Measurements from ENCODE around the gene FAT2. TPM values are rescaled to one million over a fixed set of nuclear protein-coding genes. Genes with fewer than 3 reads are reported as not detected.

The FAT2 gene
- total RNA-seq, 1 donor from 2014 or later: 2.8 TPM

- H3K27ac Mint-ChIP-seq: no peak overlapping the region
- H3K9me3 Mint-ChIP-seq: no peaks in the 10 kb centered on the region
- TF ChIP-seq CTCF (IDR thresholded peaks at IDR 0.05; ENCODE audit: unreplicated experiment): no peak
- peaks cover 4% of the 10 kb centered on the region for H3K4me1 Mint-ChIP-seq
- no peak overlapping the region for H3K4me3 Mint-ChIP-seq
- peaks cover 6% of the 10 kb centered on the region for H3K36me3 Mint-ChIP-seq
- no peaks in the 10 kb centered on the region for H3K27me3 Mint-ChIP-seq (ENCODE audit: low read depth)
- no peak for DNase-seq (ENCODE audit: low spot score in 2 of 2, unreplicated experiment in 2 of 2)
Observed at GRCh38 chr5:151549713-151550112, 41.4 kb downstream of the FAT2 start.

DNA sequence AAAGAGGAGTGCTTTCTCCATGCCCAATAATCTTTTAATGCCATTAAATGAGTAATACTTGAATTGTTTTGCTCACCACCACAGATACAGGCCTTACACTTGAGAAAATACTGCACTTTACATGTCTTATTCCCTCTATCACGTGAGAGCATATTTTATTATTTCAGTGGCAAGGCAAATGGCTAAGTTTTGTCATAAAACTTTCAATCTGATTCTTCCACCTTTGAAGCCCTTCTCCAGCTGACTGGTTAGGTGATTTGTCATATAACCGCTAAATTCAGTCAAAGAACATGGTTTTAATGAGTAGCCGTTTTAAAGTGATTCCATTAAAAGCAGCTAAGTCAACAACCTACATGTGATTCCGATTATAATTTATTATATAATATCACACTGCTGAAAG is 43.8 kb downstream of the FAT2 start:
- TF ChIP-seq CTCF (IDR thresholded peaks at IDR 0.05; ENCODE audit: unreplicated experiment): no peak
- peaks cover 6% of the 10 kb centered on the region for H3K36me3 Mint-ChIP-seq
- no peak overlapping the region for H3K27ac Mint-ChIP-seq
- H3K4me1 Mint-ChIP-seq: peaks cover 4% of the 10 kb centered on the region
- no peak overlapping the region for H3K4me3 Mint-ChIP-seq
- H3K9me3 Mint-ChIP-seq: no peaks in the 10 kb centered on the region
- DNase-seq (ENCODE audit: low spot score in 2 of 2, unreplicated experiment in 2 of 2): no peak
- no peaks in the 10 kb centered on the region for H3K27me3 Mint-ChIP-seq (ENCODE audit: low read depth)

DNA sequence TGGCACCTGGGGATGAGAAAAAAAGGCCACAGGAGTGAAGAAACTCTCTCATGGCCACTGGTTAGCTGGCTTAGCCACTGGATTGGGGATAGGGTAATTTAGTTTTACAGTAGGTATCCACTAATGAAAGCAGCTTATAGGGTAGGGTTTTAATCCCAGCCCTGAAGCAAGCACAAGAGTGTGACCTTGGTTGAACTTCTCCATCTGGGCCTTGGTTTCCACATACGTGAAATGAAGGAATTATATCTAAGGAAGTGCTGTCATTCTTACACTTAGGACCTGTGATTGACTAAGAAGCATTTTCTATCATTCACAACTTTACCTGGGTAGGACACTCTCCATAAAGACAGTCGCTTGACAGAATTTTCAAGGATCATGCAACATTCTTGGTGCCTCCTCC is 49.6 kb downstream of the FAT2 start:
- H3K27ac Mint-ChIP-seq: no peak overlapping the region
- no peaks in the 10 kb centered on the region for H3K27me3 Mint-ChIP-seq (ENCODE audit: low read depth)
- H3K4me1 Mint-ChIP-seq: peaks cover 2% of the 10 kb centered on the region
- no peaks in the 10 kb centered on the region for H3K9me3 Mint-ChIP-seq
- H3K36me3 Mint-ChIP-seq: peaks cover 3% of the 10 kb centered on the region
- no peak for DNase-seq (ENCODE audit: low spot score in 2 of 2, unreplicated experiment in 2 of 2)
- H3K4me3 Mint-ChIP-seq: no peak overlapping the region
- no peak for TF ChIP-seq CTCF (IDR thresholded peaks at IDR 0.05; ENCODE audit: unreplicated experiment)

Other genes starting within 250 kb of the FAT2 start
- gene SLC36A2, start 243.8 kb downstream of the FAT2 start, total RNA-seq: not detected in 3 replicates
- 13.0 to 14.7 TPM (median 14.5 TPM) in 3 replicates for gene SLC36A1, start 143.7 kb downstream of the FAT2 start, total RNA-seq
- gene SPARC, start 95.6 kb upstream of the FAT2 start, total RNA-seq: 2,843 to 2,896 TPM (median 2,890 TPM) in 3 replicates
- gene ATOX1, start 167.3 kb upstream of the FAT2 start, total RNA-seq: 92.6 to 101 TPM (median 97.1 TPM) in 3 replicates
- 211 to 224 TPM (median 223 TPM) in 3 replicates for gene G3BP1, start 180.6 kb upstream of the FAT2 start, total RNA-seq